ENCODE data around the gene ASTN2. TPM values are rescaled to one million over a fixed set of nuclear protein-coding genes. Genes with fewer than 3 reads are reported as not detected.

The ASTN2 gene
- total RNA-seq, 6 experiments from 2014 or later: 0.91 to 3.1 (median 2.5) TPM

GRCh38 chr9:117135501-117136098 is 279.3 kb downstream of the ASTN2 start:
- no peak for DNase-seq
- Histone ChIP-seq H3K4me3 (no peak overlapping the region), H3K36me3 (no peaks in the 10 kb centered on the region), H3K27me3 (no peaks in the 10 kb centered on the region), H3K27ac (no peak overlapping the region), H3K4me1 (no peaks in the 10 kb centered on the region), H3K9me3 (no peaks in the 10 kb centered on the region)
- intact Hi-C loops (cut with DNase I): no loop called here
- TF ChIP-seq POLR2A (IDR thresholded peaks at IDR 0.05): no peak
- TF ChIP-seq CTCF (IDR thresholded peaks at IDR 0.05): no peak
- ATAC-seq: no peak
- 41% methylated on average over 5 of the region's 5 CpGs for WGBS (ENCODE audit: insufficient coverage, low coverage, low lambda C conversion rate, missing lambda C conversion rate)

- Histone ChIP-seq H3K4me3 (no peak overlapping the region), H3K36me3 (no peaks in the 10 kb centered on the region), H3K27me3 (no peaks in the 10 kb centered on the region), H3K4me1 (no peaks in the 10 kb centered on the region), H3K9me3 (no peaks in the 10 kb centered on the region), H3K27ac (no peak overlapping the region)
- no peak for ATAC-seq
- intact Hi-C loops (cut with DNase I): no loop called here
- WGBS (ENCODE audit: insufficient coverage, low coverage, low lambda C conversion rate, missing lambda C conversion rate): 67% methylated on average over 4 of the region's 4 CpGs
- no peak for DNase-seq
- TF ChIP-seq POLR2A (IDR thresholded peaks at IDR 0.05) (no peak), CTCF (IDR thresholded peaks at IDR 0.05) (no peak)
Measured at GRCh38 chr9:117134826-117135500, 279.9 kb downstream of the ASTN2 start.

GRCh38 chr9:117126871-117127270 is 288.0 kb downstream of the ASTN2 start:
- intact Hi-C loops (cut with DNase I): no loop called here
- H3K27me3 ChIP-seq: no peaks in the 10 kb centered on the region
- 73% methylated on average over 2 of the region's 2 CpGs for WGBS (ENCODE audit: insufficient coverage, low coverage, low lambda C conversion rate, missing lambda C conversion rate)

GRCh38 chr9:117125531-117125930 is 289.3 kb downstream of the ASTN2 start:
- H3K9me3 ChIP-seq: no peaks in the 10 kb centered on the region
- H3K4me1 ChIP-seq: no peaks in the 10 kb centered on the region
- no peak for ATAC-seq
- TF ChIP-seq CTCF (IDR thresholded peaks at IDR 0.05): no peak
- no peak for TF ChIP-seq POLR2A (IDR thresholded peaks at IDR 0.05)
- no peak overlapping the region for H3K4me3 ChIP-seq
- intact Hi-C loops (cut with DNase I): no loop called here
- H3K27me3 ChIP-seq: no peaks in the 10 kb centered on the region
- DNase-seq: no peak
- 68% methylated on average over 6 of the region's 6 CpGs for WGBS (ENCODE audit: insufficient coverage, low coverage, low lambda C conversion rate, missing lambda C conversion rate)
- no peaks in the 10 kb centered on the region for H3K36me3 ChIP-seq
- no peak overlapping the region for H3K27ac ChIP-seq

More at GRCh38 chr9:117126871-117127270, 288.0 kb downstream of the ASTN2 start:
- H3K4me1 ChIP-seq: no peaks in the 10 kb centered on the region
- no peaks in the 10 kb centered on the region for H3K36me3 ChIP-seq
- DNase-seq (no peak), ATAC-seq (no peak)
- H3K27ac ChIP-seq: no peak overlapping the region
- H3K9me3 ChIP-seq: no peaks in the 10 kb centered on the region
- TF ChIP-seq POLR2A (IDR thresholded peaks at IDR 0.05) (no peak), CTCF (IDR thresholded peaks at IDR 0.05) (no peak)
- no peak overlapping the region for H3K4me3 ChIP-seq

All from right lobe of liver (tissue), 6 donors.